Central memory CD8-positive, alpha-beta T cell (primary cell): Measurements from ENCODE around the gene PRKX.
"Not testable (repeated sequence)": the region's sequence is repeated elsewhere in the genome, so short reads cannot be mapped to it uniquely, and the experiment has no call there.

ENCODE experiments used
- ATAC-seq: fragments of 150-1000 bp; cut with Tn5 transposase; replicated peaks from 2 replicates; pipeline ENCODE4 v1.10.0; 2022; ENCODE audit warnings: mild to moderate bottlenecking, moderate FRiP score, moderate number of reproducible peaks; ENCODE audit not compliant: poor library complexity, severe bottlenecking; ENCODE audit errors: extremely low read depth
- DNase-seq, 2 donors: peaks; one replicate each; pipeline ENCODE4 v3.0.0; 2021; ENCODE audit warnings: low spot score in 2 of 2
- H3K27ac Mint-ChIP-seq: one replicate; pipeline ENCODE4 v1.8.0; 2022; ENCODE audit warnings: low read depth, mild to moderate bottlenecking, moderate library complexity, mixed read lengths
- H3K27me3 Mint-ChIP-seq: one replicate; pipeline ENCODE4 v1.8.0; 2022; ENCODE audit warnings: mixed read lengths
- H3K36me3 Mint-ChIP-seq: one replicate; pipeline ENCODE4 v1.8.0; 2022; ENCODE audit warnings: mild to moderate bottlenecking, moderate library complexity, mixed read lengths; ENCODE audit not compliant: insufficient read depth
- H3K4me1 Mint-ChIP-seq: one replicate; pipeline ENCODE4 v1.8.0; 2022; ENCODE audit warnings: mixed read lengths
- H3K4me3 Mint-ChIP-seq: one replicate; pipeline ENCODE4 v1.8.0; 2022; ENCODE audit warnings: mild to moderate bottlenecking, moderate library complexity, mixed read lengths
- H3K9me3 Mint-ChIP-seq: one replicate; pipeline ENCODE4 v1.8.0; 2022; ENCODE audit warnings: mixed read lengths

Gene PRKX

DNA sequence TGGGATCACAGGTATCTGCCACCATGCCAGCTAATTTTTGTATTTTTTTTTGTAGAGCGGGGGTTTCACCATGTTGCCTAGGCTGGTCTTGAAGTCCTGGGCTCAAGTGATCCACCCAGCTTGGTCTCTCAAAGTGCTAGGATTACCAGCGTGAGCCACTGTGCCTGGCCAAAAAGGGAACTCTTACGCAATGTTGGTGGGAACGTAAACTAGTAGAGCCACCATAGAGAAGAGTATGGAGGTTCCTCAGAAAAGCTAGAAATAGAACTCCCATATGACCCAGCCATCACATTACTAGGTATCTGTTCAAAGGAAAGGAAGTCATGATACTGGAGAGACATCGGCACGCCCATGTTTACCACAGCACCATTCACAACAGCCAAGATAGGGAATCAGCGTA is 85.9 kb downstream of the PRKX start:
- H3K9me3 Mint-ChIP-seq: no peaks in the 10 kb centered on the region
- no peak overlapping the region for H3K4me3 Mint-ChIP-seq
- H3K27me3 Mint-ChIP-seq: no peaks in the 10 kb centered on the region
- peaks cover 6% of the 10 kb centered on the region for H3K4me1 Mint-ChIP-seq
- peaks cover 39% of the 10 kb centered on the region for H3K36me3 Mint-ChIP-seq
- ATAC-seq (no peak), DNase-seq (no peak)
- no peak overlapping the region for H3K27ac Mint-ChIP-seq

DNA sequence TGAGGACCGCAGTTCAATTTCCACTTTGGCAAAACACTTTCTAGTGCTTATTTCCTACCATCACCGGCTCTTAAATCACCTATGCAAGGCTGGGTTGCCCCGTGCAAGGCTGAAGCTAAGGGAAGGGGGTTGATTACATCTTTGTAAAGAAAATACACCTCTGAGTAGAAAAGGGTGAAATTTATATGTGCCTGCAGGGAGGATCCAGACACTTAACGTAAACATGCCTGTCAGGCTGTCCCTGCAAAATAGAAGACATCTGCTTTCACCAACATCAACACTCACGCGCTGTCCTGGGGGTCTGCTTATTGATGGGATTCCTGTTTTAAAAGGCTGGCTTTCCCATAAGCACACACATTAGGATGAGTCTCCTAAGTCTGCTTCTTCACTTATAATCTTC is 92.0 kb downstream of the PRKX start:
- ATAC-seq: no peak
- no peaks in the 10 kb centered on the region for H3K4me1 Mint-ChIP-seq
- no peak overlapping the region for H3K4me3 Mint-ChIP-seq
- no peak overlapping the region for H3K27ac Mint-ChIP-seq
- no peak for DNase-seq
- no peaks in the 10 kb centered on the region for H3K27me3 Mint-ChIP-seq
- peaks cover 40% of the 10 kb centered on the region for H3K36me3 Mint-ChIP-seq
- H3K9me3 Mint-ChIP-seq: no peaks in the 10 kb centered on the region

GRCh38 chrX:3611744-3612143 is 101.7 kb downstream of the PRKX start:
- H3K4me1 Mint-ChIP-seq, H3K9me3 Mint-ChIP-seq, ATAC-seq, DNase-seq, H3K27ac Mint-ChIP-seq, H3K4me3 Mint-ChIP-seq, H3K27me3 Mint-ChIP-seq: not testable (repeated sequence)
- H3K36me3 Mint-ChIP-seq: peaks cover 50% of the 10 kb centered on the region

DNA sequence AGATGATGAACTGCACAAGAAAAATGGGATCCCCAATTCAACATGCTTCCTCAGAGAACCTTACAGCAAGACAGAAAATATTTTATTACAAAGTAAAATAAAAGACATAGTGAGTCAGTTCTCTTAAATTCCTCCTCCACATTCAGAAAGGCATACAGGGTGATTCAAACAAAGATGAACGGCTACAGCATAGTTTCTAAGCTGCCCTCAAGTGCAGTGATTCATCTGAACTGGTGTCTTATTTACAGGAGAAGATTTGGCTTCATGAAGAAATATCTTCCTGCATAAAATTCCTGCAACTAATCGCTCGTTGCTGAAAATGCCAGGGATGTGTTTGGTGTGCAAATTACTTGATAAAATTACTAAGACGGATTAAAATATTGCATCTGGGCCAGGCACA is 103.6 kb downstream of the PRKX start:
- Mint-ChIP-seq H3K9me3 (no peaks in the 10 kb centered on the region), H3K4me1 (no peaks in the 10 kb centered on the region), H3K4me3 (no peak overlapping the region), H3K27me3 (no peaks in the 10 kb centered on the region), H3K36me3 (peaks cover 42% of the 10 kb centered on the region), H3K27ac (no peak overlapping the region)
- ATAC-seq (no peak), DNase-seq (no peak)

DNA sequence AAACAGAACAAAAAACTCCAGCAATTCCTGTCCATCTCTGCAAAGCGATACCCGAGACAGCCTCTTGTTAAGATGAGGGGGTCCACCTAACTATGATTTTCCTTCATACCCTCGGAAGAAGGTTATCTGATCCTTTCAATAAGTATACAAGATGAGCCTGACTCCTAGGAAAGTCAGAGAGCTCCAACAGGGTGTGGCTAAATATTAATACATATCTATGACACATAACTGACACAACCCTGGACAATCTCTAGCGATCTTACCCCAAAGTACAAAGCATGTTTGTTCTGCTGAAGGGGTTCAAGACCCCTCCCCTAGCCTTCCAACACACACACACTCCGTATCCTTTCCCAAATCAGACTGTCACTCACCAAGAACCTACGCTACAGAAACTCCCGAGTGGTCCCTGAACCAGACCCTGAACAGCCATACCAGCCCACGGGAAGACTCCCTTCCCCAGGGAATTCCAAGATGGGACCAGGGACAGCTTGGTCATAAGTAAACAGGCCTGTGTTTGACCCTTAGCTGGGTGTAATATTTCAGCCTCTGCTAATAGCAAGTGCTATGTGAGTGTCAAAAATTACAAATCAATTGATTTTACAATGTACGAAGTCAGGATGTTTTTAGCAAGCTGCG is 110.3 kb downstream of the PRKX start:
- no peaks in the 10 kb centered on the region for H3K4me1 Mint-ChIP-seq
- no peak for ATAC-seq
- H3K36me3 Mint-ChIP-seq: peaks cover 12% of the 10 kb centered on the region
- H3K4me3 Mint-ChIP-seq: no peak overlapping the region
- H3K27ac Mint-ChIP-seq: peak overlapping the region; percentile 56
- no peak for DNase-seq
- H3K9me3 Mint-ChIP-seq: no peaks in the 10 kb centered on the region
- H3K27me3 Mint-ChIP-seq: no peaks in the 10 kb centered on the region

- ATAC-seq: no peak
- Mint-ChIP-seq H3K9me3 (no peaks in the 10 kb centered on the region), H3K4me3 (no peak overlapping the region), H3K36me3 (peaks cover 6% of the 10 kb centered on the region), H3K27me3 (no peaks in the 10 kb centered on the region), H3K27ac (no peak overlapping the region), H3K4me1 (no peaks in the 10 kb centered on the region)
- no peak for DNase-seq
Observed at GRCh38 chrX:3599802-3600430, 113.5 kb downstream of the PRKX start.

GRCh38 chrX:3598709-3599108 is 114.7 kb downstream of the PRKX start:
- no peaks in the 10 kb centered on the region for H3K9me3 Mint-ChIP-seq
- H3K27me3 Mint-ChIP-seq: no peaks in the 10 kb centered on the region
- H3K4me1 Mint-ChIP-seq: no peaks in the 10 kb centered on the region
- no peak overlapping the region for H3K4me3 Mint-ChIP-seq
- DNase-seq (no peak), ATAC-seq (no peak)
- no peak overlapping the region for H3K27ac Mint-ChIP-seq
- H3K36me3 Mint-ChIP-seq: peaks cover 6% of the 10 kb centered on the region

GRCh38 chrX:3598046-3598605 is 115.3 kb downstream of the PRKX start:
- H3K4me1 Mint-ChIP-seq: no peaks in the 10 kb centered on the region
- ATAC-seq: no peak
- H3K36me3 Mint-ChIP-seq: peaks cover 6% of the 10 kb centered on the region
- H3K9me3 Mint-ChIP-seq: no peaks in the 10 kb centered on the region
- H3K4me3 Mint-ChIP-seq: no peak overlapping the region
- DNase-seq: no peak
- no peak overlapping the region for H3K27ac Mint-ChIP-seq
- H3K27me3 Mint-ChIP-seq: no peaks in the 10 kb centered on the region

- ATAC-seq (no peak), DNase-seq (no peak)
- no peaks in the 10 kb centered on the region for H3K27me3 Mint-ChIP-seq
- H3K4me1 Mint-ChIP-seq: no peaks in the 10 kb centered on the region
- H3K27ac Mint-ChIP-seq: no peak overlapping the region
- H3K36me3 Mint-ChIP-seq: peaks cover 3% of the 10 kb centered on the region
- no peaks in the 10 kb centered on the region for H3K9me3 Mint-ChIP-seq
- H3K4me3 Mint-ChIP-seq: no peak overlapping the region
Observed at GRCh38 chrX:3592184-3592583, 121.3 kb downstream of the PRKX start.

DNA sequence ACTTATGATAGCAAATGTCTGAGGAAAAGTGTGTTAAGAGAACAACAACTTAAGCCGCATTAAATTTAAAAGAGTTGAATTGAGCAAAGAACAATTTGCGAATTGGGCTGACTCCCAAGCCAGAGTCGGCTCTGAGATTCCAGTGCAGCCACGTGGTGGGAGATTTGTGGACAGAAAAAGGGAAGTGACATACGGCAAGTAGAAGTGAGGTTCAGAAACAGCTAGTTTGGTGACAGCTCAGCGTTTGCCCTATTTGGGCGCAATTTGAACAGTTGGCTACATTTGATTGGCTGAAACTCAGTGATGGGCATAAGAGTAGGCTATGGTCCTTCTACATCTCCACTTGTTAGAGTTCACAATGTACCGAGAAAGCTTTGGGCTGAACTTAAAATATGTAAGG is 124.0 kb downstream of the PRKX start:
- peaks cover 7% of the 10 kb centered on the region for H3K4me1 Mint-ChIP-seq
- no peaks in the 10 kb centered on the region for H3K27me3 Mint-ChIP-seq
- no peak for ATAC-seq
- H3K4me3 Mint-ChIP-seq: no peak overlapping the region
- DNase-seq: no peak
- no peak overlapping the region for H3K27ac Mint-ChIP-seq
- peaks cover 2% of the 10 kb centered on the region for H3K36me3 Mint-ChIP-seq
- H3K9me3 Mint-ChIP-seq: no peaks in the 10 kb centered on the region

DNA sequence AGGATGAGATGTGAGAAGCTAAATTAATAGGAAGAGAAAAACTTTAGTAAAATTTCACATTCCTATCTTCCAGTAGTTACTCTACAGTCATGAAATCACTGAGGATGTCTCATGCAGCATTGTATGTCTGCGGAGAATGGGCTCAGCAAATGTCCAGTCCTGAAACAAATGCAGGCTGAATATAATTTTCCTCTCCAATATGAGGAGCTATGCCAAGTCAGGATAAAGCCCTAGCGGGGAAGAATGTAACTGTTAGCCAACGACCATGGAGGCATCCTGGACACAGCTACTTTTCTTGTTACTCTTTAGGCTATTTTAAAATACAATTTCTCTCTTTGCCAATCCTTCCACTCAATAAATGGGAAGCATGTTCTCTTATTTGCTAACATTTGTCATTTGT is 127.7 kb downstream of the PRKX start:
- no peaks in the 10 kb centered on the region for H3K9me3 Mint-ChIP-seq
- H3K4me1 Mint-ChIP-seq: peaks cover 18% of the 10 kb centered on the region
- H3K4me3 Mint-ChIP-seq: no peak overlapping the region
- no peak for DNase-seq
- H3K27ac Mint-ChIP-seq: no peak overlapping the region
- peaks cover 2% of the 10 kb centered on the region for H3K36me3 Mint-ChIP-seq
- no peak for ATAC-seq
- no peaks in the 10 kb centered on the region for H3K27me3 Mint-ChIP-seq

DNA sequence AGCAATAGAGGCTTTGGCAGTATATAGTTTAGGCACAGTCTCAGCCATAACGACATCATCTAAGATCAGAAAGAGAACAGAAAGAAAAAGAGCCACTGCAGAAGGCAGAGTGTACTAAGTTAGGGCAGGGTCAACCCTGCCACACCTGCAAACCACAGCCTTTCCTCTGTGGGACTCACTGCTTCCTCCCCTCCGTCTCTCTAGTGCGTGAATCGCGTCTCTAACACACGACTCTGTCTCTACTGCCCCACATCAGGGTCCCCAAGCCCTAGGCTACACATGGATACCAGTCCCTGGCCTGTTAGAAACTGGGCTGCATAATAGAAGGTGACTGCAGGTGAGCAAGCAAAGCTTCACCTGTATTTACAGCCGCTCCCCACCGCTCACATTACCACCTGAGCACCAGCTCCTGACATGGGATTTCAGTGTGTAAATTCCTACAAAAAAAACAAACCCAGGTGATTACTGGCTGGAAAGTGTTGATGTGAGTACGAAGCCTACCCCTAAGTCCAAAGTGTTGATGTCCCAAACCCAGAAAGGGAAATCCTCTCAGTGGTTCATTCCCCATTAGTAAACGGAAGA is 128.9 kb downstream of the PRKX start:
- H3K36me3 Mint-ChIP-seq: peaks cover 2% of the 10 kb centered on the region
- no peaks in the 10 kb centered on the region for H3K9me3 Mint-ChIP-seq
- H3K27me3 Mint-ChIP-seq: no peaks in the 10 kb centered on the region
- DNase-seq (no peak), ATAC-seq (no peak)
- H3K27ac Mint-ChIP-seq: no peak overlapping the region
- peaks cover 18% of the 10 kb centered on the region for H3K4me1 Mint-ChIP-seq
- H3K4me3 Mint-ChIP-seq: no peak overlapping the region

DNA sequence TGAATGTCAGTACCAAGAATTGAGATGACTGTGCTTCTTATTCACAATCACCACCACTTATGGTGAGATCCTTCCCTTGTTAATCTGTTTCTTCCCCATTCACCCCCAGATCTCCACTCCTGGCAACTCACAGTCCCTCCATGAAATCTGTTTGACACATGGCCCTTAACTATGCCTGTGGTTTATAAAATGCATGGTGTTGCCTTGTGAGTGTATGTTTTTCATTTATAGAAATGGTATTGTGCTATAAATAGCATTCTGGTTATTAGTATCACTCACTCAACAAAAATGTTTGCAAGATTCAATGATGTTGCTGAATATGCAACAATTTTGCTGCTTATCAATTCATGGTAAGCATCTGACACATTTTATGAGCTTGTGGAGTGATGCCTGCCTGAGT is 131.0 kb downstream of the PRKX start:
- H3K27me3 Mint-ChIP-seq: no peaks in the 10 kb centered on the region
- ATAC-seq (no peak), DNase-seq (no peak)
- H3K9me3 Mint-ChIP-seq: no peaks in the 10 kb centered on the region
- peaks cover 2% of the 10 kb centered on the region for H3K36me3 Mint-ChIP-seq
- H3K4me1 Mint-ChIP-seq: peaks cover 18% of the 10 kb centered on the region
- H3K27ac Mint-ChIP-seq: no peak overlapping the region
- no peak overlapping the region for H3K4me3 Mint-ChIP-seq
